NCI-H1417 treated with DMSO at 0.1 percent for 48 hours (cell line): Measurements from ENCODE around the gene SSRP1.
A peak's percentile ranks its signal among the peaks of the same experiment; 100 is the strongest.

ENCODE experiments used
- DNase-seq: peaks from one replicate; lab custom pipeline; 2025; lab: John Stamatoyannopoulos, UW

Gene SSRP1

DNA sequence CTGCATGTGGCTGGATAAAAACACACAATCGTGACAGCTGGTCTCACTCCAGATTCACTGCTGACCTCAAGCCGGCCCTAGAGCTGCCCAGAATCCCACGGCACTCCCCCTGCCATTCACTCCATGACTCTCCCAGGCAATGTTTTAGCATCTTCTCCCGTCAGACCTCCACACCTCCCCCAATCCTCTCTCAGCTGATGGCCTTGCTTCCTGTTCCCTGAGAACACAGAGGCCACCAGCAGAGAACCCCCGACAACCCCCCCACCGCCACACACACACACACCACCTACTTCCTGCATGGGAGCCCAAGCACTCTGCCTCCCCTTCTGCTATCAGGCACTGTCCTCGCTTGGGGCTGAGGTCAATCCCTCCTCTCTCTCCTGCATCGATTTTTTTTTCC lies 20.2 kb downstream of the SSRP1 start:
- no peak for DNase-seq

DNA sequence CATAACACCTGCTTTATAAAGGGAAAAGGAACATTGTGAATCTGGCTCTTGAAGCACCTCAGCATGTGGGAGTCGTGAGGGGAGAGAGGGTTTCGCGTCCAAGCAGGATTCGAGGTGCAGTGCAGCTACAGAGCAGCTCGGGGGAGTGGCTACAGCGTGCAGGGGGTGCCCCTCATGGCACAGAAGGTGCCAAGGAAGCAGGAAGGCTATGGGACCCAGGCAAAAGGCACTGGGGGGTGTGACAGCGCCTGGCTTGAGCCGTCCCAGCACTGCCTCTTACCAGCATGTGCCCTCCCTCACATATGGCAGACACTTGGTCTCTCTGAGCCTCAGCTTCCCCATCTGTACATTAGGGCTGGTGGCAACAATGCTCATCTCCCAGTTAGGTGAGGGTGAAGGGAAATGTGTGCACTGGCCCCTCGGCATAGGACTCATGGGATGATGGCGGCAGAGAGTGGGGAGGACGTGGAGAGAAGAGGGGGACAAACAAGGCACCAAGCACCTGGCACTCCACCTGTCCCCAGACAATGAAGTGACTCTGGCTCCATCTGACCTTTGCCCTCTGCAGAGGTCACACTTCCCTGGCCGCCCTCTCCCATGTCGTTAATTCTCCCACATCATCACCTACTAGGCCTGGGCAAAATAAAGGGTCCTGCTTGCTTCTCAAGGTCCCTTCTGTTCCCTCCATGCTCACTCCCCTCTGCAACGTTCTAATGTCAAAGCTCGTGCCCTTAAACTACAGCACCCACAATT lies 21.3 kb downstream of the SSRP1 start:
- no peak for DNase-seq

DNA sequence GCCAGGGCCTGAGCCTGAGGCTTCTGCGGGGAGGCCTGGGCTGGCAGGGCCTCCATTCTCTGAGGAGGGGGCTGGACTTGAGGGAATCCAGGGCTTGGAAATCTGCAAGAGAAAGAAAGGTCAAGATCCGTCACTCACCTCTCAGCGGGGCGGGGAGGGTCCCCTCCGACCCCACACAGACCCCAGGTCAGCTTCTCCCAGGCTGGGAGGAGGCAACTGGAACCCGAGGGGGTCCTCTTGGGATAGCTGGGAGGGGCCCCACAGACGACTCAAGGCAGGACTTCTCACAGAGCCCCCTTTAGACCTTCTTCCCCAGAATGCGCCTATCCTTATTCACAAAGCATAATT lies 21.9 kb downstream of the SSRP1 start:
- DNase-seq = no peak

DNA sequence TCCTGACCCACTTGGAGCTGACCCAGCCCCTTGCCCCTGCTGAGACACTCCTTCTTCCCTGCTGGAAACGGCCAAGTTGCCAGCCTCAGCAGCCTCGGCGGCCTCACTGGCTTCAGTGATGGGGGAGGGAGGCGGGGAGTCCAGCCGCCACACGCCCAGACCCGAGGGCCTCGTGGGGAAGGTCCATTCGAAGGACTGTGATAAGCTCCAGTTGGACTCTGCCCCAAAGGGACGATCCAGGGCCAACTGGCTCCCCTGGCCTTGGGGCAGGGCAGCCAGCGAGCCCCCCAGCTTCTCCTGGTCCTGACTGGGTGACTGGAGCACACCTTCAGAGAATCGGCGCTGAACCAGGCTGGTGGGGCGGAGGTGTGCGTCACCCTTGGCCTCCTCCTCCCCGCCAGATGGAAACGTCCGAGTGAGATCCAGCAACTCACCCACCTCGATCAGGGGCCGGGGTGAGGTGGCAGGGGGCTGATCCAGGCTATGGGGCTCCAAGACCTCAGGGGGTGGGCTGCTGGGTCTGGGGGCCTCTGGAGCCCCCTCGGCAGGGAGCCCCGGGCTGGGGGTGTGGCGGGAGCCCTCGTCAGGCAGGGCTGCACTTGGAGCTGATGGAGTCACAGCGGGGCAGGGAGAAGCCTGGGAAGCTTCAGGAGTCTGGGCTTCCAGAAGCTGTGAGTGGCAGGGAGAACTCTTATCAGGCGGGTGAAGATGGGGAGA lies 22.5 kb downstream of the SSRP1 start:
- no peak for DNase-seq

DNA sequence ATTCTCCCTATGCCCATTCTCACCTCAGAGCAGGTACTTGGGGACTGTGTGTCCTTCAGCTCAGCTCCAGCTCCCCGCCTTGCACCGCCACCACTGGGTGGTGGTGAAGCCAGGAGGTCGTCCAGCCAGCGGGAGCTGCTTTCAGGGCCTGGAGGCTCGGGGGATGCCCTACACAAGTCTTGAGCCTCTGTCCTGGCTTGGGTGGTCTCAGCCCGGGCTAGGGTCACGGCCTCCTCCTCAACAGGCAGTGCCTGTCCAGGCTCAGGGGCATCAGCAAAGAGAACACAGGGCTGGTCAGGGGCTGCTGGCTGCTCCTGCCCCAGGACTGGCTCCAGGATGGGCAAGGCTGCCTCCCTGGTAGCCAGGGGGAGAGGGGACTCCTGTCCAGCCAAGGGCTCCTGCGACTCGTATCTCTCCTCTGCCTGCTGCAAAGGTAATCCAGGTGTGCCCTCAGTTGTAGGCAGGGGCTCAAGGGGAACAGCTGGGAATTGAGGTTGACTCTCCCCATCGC lies 23.1 kb downstream of the SSRP1 start:
- DNase-seq = no peak

DNA sequence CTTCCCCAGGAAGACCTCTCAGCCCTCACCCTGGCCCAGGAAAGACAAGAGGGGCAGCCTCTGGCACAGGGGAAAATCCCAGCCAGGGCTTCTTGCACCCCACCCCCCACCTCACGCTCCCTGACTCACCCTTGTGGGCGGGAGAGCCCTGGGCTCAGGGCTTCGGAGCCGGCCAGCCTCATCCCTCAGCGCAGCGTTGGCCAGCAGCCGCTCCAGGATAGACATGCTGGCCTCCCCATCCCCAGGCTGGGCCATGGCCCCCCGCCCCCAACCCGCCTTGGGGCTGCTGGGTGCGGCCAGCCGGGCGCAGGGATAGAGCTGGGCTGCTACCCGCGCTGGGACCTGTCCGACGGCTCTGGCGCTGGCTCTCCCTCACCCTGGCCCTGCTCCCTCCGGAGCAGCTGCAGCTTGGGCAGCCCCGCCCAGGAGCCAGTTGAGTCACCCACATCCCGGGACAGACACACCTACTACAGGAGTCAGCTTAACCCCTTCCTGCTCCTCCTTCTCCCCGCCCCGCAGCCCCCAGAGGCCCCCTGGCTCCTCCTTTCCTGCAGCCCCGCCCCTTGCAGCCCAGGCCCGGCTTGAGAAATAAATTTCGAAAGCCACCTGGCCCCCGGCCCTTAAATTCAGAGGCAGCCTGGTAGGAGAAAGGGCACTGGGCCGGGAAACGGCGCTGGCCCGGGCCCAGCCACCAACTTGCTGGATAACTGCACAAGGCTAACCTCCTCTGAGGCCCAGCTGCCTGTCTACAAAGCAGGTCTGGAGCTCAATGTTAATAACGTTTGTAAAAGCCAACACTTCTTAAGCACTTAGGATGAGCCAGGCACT lies 24.4 kb downstream of the SSRP1 start:
- no peak for DNase-seq

DNA sequence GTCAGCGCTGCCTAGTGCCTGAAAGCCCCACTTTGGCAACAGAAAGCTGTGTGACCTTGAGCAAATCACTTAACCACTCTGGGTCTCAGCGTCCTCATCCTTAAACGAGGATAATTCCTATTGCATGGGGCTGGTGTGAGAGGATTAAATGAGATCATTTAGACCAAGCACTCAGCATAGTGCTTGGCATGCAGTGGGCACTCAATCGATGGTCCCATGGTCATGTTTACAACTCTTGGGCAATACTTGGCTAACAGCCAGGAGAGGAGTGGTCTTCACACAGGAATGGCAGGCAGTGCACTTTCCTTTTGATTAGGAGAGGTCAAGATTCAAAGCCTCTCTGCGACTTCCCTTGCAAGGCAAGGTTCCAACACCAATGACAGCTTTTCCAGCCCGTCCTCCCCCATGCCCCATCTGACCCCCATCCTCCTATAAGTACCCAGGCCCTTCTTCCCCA lies 25.0 kb downstream of the SSRP1 start:
- DNase-seq = no peak

DNA sequence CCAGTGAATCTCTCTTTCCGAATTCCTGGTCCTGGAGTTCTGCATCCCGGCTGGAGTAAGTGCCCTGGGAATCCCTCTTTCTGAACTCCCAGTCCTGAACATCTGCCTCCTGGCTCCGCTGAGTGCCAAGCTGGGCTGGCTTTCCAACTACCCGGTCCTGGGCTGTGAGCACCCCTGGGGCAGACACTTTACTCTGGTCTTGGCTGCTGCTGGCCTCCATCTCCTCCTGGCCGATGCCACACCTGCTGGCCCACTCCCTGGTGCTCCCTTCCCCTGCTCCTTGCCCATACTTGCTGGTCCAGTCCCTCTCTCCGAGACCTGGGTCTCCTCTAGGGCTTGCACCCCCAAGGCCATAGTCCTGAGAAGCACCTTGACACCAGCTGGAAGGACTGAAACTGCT lies 25.6 kb downstream of the SSRP1 start:
- no peak for DNase-seq

DNA sequence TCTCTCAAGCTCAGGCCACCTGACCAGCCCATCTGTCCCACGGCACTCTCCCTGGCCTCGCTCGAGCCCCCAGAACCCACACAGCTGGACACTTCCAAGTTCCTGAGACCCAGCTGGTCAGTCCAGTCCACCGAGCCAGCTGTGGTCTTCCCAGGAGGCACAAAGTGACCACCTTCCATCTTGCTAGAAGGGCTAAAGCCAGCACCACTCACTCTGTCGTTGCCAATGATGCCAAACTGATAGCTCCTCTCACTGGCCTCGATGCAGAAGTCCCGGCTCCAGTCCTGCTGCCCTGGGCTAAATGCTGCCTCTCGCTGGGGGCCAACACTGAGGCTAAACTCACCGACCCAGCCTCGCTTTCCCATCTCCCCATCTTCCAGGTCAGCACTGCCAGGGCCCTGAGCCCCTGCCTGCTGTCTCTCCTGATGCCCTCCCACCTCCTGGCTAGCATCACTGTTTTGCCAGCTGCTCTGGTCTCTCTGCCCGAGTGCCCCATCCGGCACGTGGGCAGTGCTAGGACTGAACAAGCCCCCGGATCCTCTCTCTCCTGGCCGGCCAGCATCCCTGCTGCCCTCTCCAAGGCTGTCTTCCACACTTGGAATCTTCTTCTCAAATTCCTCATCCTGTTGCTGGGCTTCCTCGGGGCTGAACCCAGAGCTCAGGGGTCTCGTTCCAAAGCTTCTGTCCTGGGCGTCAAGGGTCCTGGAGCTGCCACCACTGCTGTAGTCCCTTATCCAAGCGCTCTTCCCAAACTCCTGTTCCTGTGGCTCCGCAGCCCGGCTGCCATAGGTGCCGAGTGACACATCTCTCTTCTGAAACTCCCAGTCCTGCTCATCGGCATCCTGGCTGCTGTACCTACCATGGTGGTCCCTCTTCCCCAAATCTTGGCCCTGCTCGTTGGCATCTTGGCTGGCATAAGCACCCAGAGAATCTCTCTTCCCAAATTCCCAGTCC lies 26.3 kb downstream of the SSRP1 start:
- no peak for DNase-seq

DNA sequence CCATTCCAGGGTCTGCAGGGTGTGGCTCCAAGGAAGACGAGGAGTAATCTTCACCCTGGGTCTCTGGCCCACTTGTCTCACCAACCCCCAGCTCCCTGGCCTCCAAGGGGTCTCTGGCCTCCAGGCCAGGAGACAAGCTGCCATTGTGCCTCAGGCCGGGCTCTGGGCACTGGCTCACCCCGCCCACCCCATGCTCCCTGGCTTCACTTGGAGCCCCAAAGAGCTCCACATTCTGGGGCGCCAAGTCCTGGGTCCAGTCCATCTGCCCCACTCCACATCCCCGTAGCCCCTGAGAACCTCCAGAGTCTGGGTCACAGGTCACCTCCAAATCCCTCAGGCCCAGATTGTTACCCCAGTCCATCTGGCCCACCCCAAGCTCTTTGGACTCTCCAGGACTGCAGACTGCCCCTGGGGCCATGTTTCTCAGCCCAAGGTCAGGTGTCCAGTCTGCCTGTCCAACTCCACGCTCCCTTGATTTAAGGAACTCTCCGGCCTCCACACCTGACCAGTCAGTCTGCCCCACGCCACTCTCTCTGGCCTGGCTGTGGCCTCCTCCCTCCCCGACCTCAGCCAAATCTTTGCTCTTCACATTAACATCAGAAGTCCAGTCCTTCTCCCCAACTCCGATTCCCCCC lies 27.1 kb downstream of the SSRP1 start:
- DNase-seq = no peak

DNA sequence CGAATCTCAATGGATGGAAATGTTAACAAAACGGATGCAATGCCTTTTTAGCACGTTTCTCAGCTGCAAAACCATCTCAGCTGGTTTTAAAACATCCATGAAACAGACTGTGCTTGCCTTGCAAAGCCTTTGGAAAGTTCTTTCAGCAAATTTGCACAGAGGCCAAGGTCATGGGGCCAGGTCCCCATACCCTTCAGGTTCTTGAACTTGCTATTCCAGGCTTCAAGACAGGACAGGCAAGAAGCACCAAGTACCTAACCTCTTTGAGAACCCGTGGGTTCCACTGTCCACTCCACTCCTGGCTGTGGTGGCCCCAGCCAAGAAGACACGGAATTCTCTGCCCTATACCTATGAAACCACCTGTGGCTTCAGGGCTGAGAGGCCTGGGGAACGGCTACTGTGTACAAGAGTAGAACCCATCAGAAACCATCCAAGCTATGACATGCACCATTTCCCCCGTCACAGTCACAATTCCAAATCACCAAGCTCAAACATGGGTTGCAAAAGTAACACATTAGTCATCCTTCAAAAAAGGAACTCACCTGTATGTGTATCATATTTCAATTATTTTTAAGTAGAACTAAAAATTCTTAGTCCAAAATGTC lies 27.9 kb downstream of the SSRP1 start:
- DNase-seq = no peak

DNA sequence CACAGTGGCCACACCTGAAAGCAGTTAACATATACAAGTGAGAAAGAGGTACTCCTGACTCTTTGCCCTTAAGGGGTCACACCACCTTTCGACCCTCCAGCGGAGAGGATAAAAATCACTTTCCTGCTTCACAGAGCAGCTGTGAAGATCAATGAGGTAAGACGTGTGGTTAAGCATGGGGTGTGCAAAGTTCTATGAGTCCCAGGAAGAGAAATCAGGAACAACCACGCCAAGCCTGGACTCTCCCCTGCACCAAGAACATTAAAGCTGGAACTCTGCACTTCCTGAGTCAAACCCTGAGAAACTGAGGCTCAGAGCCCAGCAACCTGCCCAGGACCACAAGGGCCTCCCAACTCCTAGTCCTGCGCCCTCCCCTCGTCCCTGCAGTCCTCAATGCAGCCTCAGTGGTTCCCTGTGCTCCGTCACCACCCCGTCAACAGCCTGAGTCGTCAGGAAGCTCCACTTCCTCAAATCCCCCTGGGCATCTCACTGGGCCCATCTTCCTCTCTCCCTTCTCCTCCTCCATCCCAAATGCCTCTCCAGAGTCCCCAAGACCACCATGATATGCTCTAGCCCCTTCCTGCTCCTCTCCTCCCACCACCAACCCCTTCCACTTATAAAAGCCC lies 28.6 kb downstream of the SSRP1 start:
- DNase-seq = no peak

DNA sequence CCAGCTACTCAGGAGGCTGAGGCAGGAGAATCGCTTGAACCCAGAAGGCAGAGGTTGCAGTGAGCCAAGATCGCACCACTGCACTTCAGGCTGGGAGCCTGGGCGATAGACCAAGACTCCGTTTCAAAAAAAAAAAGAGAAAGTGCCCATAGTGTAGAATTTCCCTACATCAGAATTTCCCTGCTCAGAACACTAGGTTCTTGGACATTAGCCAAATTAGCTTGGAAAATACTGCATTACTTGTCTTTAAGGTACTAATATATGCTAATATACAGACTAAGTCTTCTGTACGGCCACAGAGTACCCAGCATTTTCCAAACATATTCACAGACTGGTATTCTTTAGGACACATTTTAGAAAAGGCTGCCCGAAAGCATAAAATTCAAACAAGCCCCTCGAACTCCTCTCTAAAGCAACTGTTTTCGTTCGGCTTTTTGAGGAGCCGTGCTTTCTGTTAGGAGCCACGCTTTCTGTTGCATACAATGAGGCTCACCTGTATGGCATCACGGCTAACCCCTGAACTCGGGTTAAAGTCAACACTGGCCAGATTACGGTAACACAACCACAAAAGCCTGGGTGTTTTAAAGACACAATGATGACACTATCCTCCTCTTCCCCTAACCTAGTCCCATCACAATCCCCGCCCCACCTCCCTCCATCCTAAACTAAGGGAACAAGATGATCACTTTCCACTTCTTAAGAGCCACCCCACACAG lies 29.4 kb downstream of the SSRP1 start:
- no peak for DNase-seq

DNA sequence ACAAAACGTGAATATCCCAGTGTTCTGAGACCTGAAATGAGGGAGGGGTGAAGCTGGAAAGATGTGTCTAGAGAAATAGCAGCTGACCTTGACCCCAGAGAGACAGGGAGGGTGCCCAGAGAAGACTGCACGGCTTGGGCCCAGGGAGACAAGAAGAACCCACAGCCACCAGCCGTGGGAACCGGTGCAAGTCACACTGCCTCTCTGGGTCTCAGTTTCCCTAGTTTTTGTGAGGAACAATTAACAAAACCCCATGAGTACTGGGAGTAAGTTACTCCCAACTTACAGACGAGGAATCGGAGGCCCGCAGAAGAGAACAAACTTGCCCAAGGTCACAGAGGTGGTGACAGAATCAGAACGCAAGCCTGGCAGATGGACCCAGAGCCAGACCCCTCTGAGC lies 30.2 kb downstream of the SSRP1 start:
- no peak for DNase-seq

DNA sequence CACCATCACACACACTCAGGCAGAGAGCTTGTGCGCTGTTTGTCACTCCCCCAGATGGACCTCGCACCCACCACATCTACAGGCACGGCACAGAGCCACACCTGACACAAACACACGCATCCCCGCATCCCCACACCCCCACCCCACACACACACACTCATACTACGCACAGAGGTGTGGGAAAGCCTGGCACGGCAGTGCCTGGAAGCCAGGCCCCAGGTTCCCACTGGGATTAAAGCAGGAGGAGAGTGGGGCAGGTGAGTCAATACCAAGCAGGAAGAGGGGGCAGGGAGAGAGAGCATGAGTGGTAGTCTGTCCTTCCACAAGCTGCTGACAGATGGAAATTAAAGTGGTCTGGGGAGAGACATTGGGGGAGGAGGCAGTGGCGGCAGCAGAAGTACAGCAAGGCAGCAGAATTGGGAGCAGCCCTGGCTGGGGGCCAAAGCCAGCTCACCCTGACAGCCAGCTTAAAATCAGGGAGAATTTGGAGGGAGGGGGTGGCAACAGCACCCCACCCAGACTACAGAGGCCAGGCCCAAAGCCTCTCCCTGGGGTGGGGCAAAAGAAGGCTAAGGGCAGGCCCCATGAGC lies 31.6 kb downstream of the SSRP1 start:
- DNase-seq = peak; percentile 29

DNA sequence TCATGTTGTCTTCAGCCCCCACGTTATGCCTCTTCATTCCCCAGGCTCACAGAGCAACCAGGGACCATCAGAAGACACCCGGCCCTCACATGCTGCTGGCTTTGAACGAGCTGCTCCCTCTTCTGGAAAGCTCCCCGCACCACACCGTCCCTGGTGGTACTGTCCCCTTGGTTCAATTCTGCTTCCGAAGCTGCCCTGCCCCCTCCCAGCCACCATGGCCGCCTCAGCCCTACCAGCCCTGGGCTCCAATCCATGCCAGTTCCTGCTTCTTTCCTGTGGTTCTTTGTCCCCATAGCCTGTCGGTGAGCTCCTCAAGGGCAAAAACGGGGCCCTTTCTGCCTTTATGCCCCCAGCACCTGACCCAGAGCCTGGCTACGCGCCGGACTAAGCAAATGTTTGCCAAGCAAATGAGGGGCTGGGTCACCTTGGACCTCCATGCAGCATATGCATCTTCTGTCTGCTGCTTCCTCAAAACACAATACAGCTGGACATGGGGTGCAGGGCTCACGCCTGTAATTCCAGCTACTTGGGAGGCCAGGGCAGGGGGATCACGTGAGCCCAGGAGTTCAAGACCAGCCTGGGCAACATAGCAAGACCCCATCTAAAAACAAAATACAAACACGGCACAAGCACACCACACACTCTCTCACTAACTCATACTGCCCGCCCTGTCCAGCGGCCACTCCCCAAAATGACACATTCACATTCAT lies 32.3 kb downstream of the SSRP1 start:
- no peak for DNase-seq

DNA sequence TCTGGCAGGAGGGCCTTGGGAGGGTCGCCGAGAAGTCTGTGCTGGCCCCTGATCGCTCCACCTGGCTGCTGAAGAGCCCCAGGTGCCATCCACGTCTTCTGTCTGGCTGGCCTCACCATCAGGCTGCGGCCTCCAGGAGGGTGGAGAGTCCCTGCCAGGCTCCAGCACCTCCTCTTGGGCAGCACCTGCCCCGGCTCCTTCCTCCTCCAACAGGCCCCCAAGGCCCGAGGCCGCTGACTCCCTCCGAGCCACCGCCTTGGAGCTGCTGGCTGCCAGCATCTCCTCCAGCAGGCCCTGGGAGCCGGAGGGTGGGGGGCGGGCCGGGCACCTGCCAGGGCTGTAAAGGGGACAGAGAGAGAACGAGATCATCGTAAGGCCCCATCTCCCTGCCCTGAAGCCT lies 33.2 kb downstream of the SSRP1 start:
- DNase-seq = no peak

DNA sequence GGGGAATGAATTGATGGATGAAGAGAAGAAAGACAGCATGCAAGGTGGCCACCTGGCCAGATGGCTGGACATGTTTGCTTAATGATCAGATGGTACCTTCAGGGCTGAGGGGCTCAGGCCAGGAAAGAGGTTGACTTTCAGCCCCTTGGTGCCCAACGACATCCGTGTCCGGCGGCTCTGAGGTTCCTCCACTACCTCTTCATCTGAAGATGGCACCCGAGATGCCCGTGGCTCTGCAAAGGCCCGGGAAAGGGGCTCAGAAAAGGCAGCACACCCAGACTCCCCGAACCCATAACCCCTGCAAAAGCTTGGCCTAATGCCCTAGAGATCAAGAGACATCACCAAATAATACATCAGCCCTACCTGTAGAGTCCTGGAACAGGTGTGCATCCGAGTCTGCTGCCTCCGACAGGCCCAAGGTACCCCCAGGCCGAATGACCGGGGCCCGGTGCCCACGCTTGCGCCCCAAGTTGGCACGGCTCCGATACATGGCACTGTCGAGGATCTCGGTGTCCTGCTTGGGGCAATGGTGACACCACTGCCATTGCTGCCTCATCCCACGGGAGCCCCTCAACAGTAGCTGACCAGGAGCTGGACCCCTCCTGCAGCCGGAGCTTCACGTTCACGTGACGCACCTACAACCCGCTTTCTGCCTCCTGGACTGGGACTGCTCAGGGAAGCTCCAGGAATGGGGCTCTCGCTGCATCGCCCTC lies 33.8 kb downstream of the SSRP1 start:
- no peak for DNase-seq
